NCI-H1092 treated with DMSO at 0.1 percent for 48 hours (cell line): ENCODE measurements around the gene GARIN5A.

Source experiments
- DNase-seq: peaks from one replicate; lab custom pipeline; 2025; lab: John Stamatoyannopoulos, UW

GARIN5A gene

GRCh38 chr19:50508843-50509190 is 32.2 kb upstream of the GARIN5A start:
- no peak for DNase-seq

DNA sequence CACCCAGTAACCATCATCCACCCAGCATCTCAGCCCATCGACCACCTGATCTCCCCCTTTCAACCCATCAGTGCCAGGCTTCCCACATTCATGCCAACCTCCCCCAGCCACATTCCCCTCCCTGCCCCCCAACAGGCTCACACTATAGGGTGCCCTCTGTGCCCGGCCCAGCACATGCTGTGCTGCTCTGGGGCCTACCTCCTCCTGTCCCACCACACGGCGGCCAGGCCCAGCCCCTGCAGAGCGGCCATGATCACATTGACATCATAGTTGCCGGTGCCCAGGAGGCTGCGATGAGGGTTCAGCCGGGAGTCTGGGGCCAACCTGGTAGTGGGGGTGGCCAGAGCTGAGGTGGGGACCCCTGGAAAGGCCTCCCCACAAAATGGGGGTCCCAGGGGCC is 30.7 kb upstream of the GARIN5A start:
- no peak for DNase-seq

- no peak for DNase-seq
Observed at GRCh38 chr19:50506700-50507099, 30.1 kb upstream of the GARIN5A start.

GRCh38 chr19:50505856-50506611 is 29.4 kb upstream of the GARIN5A start:
- DNase-seq: no peak

DNA sequence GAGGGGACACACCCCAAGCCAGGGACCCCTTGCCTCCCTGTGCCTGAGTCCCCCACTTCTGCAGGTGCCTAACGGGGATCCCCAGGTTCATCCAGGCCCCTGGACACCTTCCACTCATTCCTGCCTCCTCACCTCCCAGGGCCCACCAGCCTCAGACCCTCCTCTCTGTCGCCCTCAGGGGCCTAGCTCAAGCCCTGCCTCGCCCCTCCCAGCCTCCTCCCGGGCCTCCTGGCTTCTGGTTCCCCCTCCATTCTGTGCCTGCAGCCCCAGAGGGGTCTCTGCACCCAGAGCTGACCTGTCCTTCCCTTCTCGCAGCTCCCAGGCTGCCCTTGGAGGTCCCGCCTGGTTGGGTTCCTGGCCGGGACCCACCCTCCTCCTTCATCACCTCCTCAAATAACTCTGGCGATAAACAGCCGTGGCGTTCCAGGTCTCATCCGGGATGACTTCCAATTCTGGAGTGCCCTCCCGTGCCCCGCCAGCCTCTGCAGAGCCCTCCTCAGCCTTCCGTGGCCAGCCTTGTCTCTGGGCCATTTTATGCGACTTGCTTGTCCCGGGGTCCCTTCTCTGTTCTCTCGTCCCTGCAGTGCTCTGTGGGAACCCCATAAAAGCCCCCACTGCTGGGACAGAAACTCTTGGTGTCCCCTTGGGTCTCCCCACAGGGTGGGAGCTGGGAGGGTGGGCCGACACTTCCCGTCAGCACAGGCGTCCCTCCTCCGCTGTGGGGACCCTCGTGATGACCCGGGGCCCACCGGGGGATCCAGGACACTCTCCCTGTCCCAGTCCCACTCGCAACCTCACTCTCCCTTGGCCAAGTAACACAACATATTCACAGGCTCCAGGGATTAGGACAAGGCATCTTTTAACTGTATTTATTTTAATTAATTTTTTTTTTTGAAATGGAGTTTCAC is 25.2 kb upstream of the GARIN5A start:
- DNase-seq: no peak

- DNase-seq: no peak
Observed at GRCh38 chr19:50501186-50501567, 24.5 kb upstream of the GARIN5A start.

DNA sequence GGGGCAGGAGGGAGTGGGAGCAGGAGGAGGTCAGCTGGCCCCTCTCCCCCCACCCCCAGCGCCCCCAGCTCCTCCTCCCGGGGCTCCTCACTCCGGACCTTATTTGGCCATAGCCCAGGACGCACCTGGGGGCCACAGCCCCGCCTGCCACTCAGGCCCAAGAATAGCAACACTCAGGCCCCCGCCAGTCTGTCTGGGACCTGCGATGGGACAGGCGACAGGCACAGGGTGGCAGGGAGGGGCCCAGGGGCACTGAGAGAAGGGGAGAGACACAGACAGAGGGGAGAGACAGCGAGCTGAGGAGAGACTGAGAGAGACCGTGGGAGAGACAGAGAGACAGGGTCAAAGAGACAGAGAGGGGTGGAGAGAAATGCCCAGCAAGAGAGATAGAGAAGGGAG is 24.1 kb upstream of the GARIN5A start:
- no peak for DNase-seq

DNA sequence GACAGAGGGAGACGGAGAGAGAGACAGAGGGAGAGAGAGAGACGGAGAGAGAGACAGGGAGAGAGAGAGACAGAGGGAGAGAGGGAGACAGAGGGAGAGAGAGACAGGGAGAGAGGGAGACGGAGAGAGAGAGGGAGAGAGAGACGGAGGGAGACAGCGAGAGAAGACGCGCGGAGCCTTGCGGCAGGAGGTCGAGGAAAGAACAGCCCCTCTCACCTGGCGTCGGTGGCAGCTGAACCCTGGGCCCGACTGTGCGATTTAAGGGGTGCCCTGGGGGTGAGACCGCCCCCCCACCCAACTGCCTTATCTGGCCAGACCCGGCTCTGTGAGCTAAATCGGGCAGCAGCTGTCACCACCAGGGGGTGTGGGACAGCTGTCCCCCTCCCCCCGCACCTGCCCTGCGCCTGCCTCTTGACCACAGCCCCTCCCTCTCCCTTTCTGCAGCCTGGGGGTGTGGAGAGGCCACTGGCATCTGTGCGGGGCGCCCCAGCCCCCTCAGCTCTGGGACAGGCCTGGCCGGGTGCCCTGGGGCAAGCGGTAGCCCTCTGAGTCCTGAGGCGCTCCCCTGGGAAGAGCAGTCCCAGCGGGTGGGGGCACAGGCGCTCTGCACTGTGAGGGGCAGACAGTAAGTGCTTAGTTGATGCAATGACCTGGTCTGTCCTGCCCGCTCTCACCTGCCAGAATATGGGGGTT is 23.6 kb upstream of the GARIN5A start:
- peak; percentile 14 for DNase-seq

DNA sequence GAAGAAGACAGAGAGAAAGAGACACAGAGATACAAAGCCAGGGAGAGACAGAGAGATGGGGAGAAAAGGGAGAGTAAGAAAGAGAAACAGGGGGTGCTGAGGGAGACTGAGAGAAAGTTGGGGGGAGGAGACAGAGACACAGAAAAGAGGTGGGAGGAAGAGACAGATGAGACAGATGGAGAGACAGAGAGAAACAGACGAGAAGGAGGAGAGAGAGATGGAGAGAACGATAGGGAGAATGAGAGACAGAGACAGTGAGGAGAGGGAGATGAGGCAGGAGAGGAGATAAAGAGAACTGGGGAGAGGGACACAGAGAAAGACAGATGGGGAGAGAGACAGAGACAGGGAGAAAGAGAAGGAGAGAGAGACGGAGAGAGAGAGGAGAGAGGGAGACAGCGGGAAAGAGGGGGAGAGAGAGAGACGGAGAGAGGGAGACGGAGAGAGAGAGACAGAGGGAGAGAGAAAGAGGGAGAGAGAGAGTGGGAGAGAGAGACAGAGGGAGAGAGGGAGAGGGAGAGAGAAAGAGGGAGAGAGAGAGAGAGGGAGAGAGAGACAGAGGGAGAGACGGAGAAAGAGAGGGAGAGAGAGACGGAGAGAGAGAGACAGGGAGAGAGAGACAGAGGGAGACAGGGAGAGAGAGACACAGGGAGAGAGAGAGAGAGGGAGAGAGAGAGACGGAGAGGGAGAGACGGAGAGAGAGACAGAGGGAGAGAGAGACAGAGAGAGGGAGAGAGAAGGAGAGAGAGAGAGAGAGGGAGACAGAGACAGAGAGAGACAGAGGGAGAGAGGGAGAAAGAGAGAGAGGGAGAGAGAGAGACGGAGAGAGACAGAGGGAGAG is 21.8 kb upstream of the GARIN5A start:
- no peak for DNase-seq

DNA sequence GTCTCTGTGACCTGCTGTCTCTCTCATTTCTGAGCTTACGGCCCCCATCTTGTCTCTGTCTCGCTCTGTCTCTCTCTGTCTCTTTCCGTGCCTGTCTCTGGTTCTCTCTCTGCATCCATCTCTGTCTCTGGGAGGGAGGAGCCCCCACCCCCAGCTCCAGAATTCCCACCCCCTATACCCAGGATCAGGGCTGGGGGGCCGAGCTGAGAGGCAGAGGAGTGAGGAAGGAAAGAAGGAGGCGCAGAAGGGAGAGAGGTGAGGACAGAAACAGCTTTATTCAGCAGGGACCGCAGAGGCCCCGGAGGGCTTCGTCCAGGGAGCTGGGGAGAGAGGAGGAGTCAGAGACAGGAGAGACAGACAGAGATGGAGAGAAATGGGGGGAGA is 20.4 kb upstream of the GARIN5A start:
- DNase-seq: no peak

DNA sequence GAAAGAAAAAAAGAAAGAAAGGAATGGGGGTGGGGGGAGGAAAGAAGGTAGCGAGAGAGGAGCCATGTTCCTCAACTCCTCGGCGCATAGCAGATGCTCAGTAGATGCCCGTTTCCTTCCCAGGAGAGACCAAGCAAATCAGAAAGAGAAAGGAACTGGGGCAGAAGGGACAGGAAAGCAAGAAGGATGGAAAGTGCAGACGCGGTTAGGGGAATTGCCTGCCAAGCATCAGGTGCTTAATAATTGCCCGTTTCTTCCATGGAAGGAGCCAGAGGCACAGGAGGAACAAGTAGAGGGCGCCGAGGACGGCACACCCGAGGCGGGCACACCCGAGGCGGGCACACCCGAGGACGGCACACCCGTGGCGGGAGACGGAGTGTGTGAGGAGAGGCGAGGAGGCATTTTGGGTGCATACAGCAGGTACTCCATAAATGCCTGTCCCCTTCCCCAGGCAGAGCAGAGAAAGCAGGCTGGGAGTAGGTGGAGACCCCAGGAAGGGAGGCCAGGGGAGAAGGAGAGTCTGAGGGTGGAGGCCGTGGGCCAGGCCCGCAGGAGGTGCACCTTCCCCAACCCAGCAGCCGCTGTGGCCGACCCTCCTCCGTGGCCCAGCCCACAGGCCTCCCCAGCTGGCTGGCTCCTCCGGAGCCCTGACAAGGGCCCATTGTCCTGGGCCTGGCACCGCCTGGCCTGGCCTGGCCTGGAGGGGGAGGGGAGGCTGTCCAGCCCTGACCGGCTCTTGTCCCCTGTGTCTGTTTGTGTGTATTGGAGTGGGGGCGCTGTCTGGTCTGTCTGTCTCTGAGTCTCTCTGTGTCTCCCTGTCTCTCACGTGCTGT is 19.8 kb upstream of the GARIN5A start:
- no peak for DNase-seq

DNA sequence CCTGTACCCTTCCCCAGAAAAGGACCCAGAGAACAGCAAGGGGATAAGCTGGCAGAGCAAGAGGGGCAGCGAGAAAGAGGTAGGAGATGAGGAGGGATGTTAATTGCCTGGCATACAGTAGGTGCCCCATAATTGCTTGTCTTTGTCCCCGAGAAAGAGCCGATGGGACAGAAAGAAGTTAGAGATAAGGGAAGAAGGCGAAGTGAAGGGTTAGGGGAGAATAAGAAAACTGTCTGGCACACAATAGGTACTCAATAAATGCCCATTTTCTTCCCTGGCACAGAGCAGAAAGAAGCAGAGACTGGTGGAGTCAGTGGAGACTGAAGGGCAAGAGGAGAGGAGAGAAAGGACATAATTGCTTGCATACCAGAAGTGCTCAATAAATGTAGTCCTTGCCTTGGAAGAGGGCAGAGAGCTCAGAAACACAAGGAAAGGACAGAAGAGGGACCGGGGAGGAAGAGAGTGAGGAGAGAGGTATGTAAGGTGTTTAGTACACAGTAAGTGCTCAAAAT is 18.4 kb upstream of the GARIN5A start:
- DNase-seq: no peak

GRCh38 chr19:50494186-50495019 is 17.8 kb upstream of the GARIN5A start:
- DNase-seq: no peak

- no peak for DNase-seq
Observed at GRCh38 chr19:50493171-50493570, 16.5 kb upstream of the GARIN5A start.

GRCh38 chr19:50492303-50493052 is 15.8 kb upstream of the GARIN5A start:
- DNase-seq: no peak

DNA sequence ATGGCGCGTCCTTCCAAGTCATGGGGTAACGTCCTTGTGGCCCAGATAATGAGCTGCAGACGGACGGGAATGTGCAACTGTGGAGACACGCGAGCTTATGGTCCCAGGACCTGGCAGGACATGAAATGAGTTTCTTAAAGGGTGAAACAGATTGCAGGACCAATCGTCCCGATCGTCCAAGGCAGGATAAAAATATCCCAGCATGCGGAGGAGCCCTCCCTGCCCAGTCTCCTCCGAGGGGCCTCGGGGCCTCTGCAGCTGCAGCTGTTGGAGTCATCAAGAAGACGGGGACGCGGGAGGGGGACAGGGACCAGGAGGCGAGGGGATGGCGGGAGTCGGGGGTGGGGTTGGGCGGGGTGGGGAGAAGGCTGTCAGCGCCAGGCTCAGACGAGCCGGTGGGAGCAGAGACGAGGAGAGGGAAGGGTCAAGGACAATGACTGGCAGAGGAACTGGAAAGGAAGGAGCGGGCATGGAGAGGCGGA is 14.4 kb upstream of the GARIN5A start:
- no peak for DNase-seq

- no peak for DNase-seq
Observed at GRCh38 chr19:50490411-50490811, 13.8 kb upstream of the GARIN5A start.

DNA sequence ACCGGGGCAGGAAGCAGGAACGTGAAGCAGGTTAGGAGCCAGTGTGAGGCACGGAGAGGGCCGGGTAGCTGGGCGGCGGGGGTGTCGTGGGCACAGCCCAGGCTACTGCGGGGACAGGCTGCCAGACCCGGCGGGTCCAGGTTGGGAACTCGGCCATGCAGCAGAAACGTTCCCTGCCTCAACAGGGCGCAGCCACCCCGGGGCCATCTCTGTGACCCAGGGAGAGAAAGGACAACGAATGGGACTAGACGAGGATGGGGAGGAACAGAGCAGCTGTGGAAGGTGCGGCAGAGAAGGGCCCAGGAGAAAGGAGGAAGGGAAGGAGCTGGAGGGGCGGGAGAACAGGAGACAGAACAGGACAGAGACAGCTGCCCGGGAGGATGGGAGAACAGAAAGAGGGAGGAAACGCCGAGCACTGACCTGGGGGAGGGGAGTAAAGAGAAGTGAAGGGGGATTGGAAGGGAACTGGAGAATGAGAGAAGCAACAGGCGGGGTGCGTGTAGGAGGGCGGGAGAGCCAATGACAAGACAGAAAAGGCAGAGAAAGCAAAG is 12.9 kb upstream of the GARIN5A start:
- DNase-seq: no peak
